Endothelial cell of umbilical vein (primary cell): ENCODE data around the gene NNT. TPM values are rescaled to one million over a fixed set of nuclear protein-coding genes. Genes with fewer than 3 reads are reported as not detected.

Experiments
- BruUV-seq: library from RNA; stranded (reverse); fragments of 400-500 nt; replicated peaks from 2 replicates; lab custom pipeline; 2021; lab: Mats Ljungman, UMichigan
- CTCF ChIA-PET: fragments of 300-600, 350-600 bp; sonication (Branson Sonifier 250); formaldehyde crosslinking; loops from one replicate; lab custom pipeline; 2021; ENCODE audit warnings: antibody characterized with exemption, inconsistent platforms; lab: Charles Lee
- POLR2A ChIA-PET: fragments of 300-600, 350-600 bp; sonication (Branson Sonifier 250); formaldehyde crosslinking; loops from one replicate; lab custom pipeline; 2021; ENCODE audit warnings: antibody characterized with exemption, inconsistent platforms; lab: Charles Lee
- DNase-seq: peaks from one replicate; pipeline ENCODE4 v3.0.0-alpha.2; 2011; ENCODE audit warnings: low read depth, low spot score
- FAIRE-seq: peaks from 2 replicates; lab custom pipeline; 2011; peaks lifted over from hg19 to GRCh38; lab: Jason Lieb, UNC
- H2AFZ ChIP-seq: 2 replicates; pipeline ENCODE4 v1.6.0; 2012; ENCODE audit warnings: low read depth, low read length, control low read depth, inconsistent platforms
- H3K27ac ChIP-seq: 2 replicates; pipeline ENCODE4 v1.5.1; 2011; ENCODE audit warnings: low read depth, mild to moderate bottlenecking, control low read depth, low read length, moderate library complexity; ENCODE audit not compliant: insufficient read depth
- H3K27me3 ChIP-seq, 2 experiments: 2 replicates each; pipeline versions ENCODE4 v1.6.0 to v1.6.1; 2011; ENCODE audit warnings: low read length in 2 of 2, mixed read lengths in 1 of 2; ENCODE audit not compliant: control insufficient read depth in 2 of 2, insufficient read depth in 2 of 2
- H3K36me3 ChIP-seq, 2 experiments: 2 replicates in 1 of 2; 3 replicates in 1 of 2; pipeline ENCODE4 v1.5.1; 2011; ENCODE audit warnings: low read length in 2 of 2, mild to moderate bottlenecking in 1 of 2, moderate library complexity in 1 of 2; ENCODE audit not compliant: control insufficient read depth in 2 of 2, insufficient read depth in 2 of 2; ENCODE audit errors: extremely low read depth in 1 of 2
- H3K4me1 ChIP-seq: 3 replicates; pipeline ENCODE4 v1.5.1; 2011; ENCODE audit warnings: mild to moderate bottlenecking, low read length; ENCODE audit not compliant: control insufficient read depth, insufficient read depth; ENCODE audit errors: extremely low read depth
- H3K4me2 ChIP-seq: 2 replicates; pipeline ENCODE4 v1.6.1; 2011; ENCODE audit warnings: low read length, control low read depth, mixed read lengths; ENCODE audit not compliant: insufficient read depth
- H3K4me3 ChIP-seq, 3 experiments: fragments of 200-600 bp in 1 of 3; sonication (generic), shearing (Covaris generic) in 1 of 3; replicated peaks in 1 of 3; 2 replicates each; pipeline ENCODE4 v1.5.1; 2011 to 2016; ENCODE audit warnings: control low read depth in 3 of 3, low read length in 3 of 3, mild to moderate bottlenecking in 2 of 3, inconsistent platforms in 1 of 3, low read depth in 1 of 3, moderate library complexity in 1 of 3; ENCODE audit not compliant: insufficient read depth in 1 of 3
- H3K79me2 ChIP-seq: 2 replicates; pipeline ENCODE4 v1.6.0; 2012; ENCODE audit warnings: low read length, inconsistent platforms; ENCODE audit not compliant: control insufficient read depth, insufficient read depth
- H3K9ac ChIP-seq: replicated peaks from 2 replicates; pipeline ENCODE3; 2011; ENCODE audit warnings: low read length, control low read depth; ENCODE audit not compliant: insufficient read depth; ENCODE audit errors: extremely low read depth
- H3K9me1 ChIP-seq: replicated peaks from 3 replicates; pipeline ENCODE4 v1.6.0; 2011; ENCODE audit warnings: mild to moderate bottlenecking, low read length; ENCODE audit not compliant: control insufficient read depth, insufficient read depth; ENCODE audit errors: extremely low read depth
- H3K9me3 ChIP-seq: replicated peaks from 2 replicates; pipeline ENCODE4 v1.5.1; 2012; ENCODE audit warnings: low read length, inconsistent platforms; ENCODE audit not compliant: control insufficient read depth, insufficient read depth
- H4K20me1 ChIP-seq: replicated peaks from 2 replicates; pipeline ENCODE3; 2011; ENCODE audit warnings: mild to moderate bottlenecking, low read length; ENCODE audit not compliant: control insufficient read depth, insufficient read depth; ENCODE audit errors: extremely low read depth
- CTCF ChIP-seq, 2 donors: IDR thresholded peaks; 1 replicate in 1 of 2; 2 replicates in 1 of 2; pipeline ENCODE4 v1.5.1; 2011; ENCODE audit warnings: low read length in 2 of 2, mild to moderate bottlenecking in 2 of 2, moderate library complexity in 2 of 2, control low read depth in 1 of 2, inconsistent platforms in 1 of 2, low read depth in 1 of 2; ENCODE audit not compliant: insufficient read depth in 1 of 2; ENCODE audit errors: extremely low read depth in 1 of 2
- EZH2 ChIP-seq: IDR thresholded peaks from 2 replicates; pipeline ENCODE4 v1.6.1; 2012; ENCODE audit warnings: borderline replicate concordance, low read depth, mild to moderate bottlenecking, moderate library complexity, low read length, inconsistent platforms; ENCODE audit not compliant: severe bottlenecking
- FOS ChIP-seq: IDR thresholded peaks from 2 replicates; pipeline ENCODE4 v1.6.1; 2011; ENCODE audit warnings: mild to moderate bottlenecking, low read length, moderate library complexity, borderline replicate concordance; ENCODE audit not compliant: insufficient read depth
- GATA2 ChIP-seq: IDR thresholded peaks from 2 replicates; pipeline ENCODE4 v1.7.0; 2011; ENCODE audit warnings: low read depth, mild to moderate bottlenecking, moderate library complexity, mixed read lengths, low read length; ENCODE audit not compliant: insufficient read length, insufficient read depth
- JUN ChIP-seq: IDR thresholded peaks from 2 replicates; pipeline ENCODE4 v1.6.1; 2011; ENCODE audit warnings: borderline replicate concordance, low read depth; ENCODE audit not compliant: insufficient read length, insufficient read depth
- MYC ChIP-seq: IDR thresholded peaks from one replicate; pipeline ENCODE4 v1.6.1; 2011; ENCODE audit warnings: mild to moderate bottlenecking, low read depth, low read length
- POLR2A ChIP-seq: IDR thresholded peaks from 2 replicates; pipeline ENCODE4 v1.6.1; 2012; ENCODE audit warnings: low read depth, mild to moderate bottlenecking, control low read depth, low read length
- POLR2AphosphoS5 ChIP-seq: IDR thresholded peaks from 2 replicates; pipeline ENCODE4 v1.6.1; 2012; ENCODE audit warnings: low read depth, mild to moderate bottlenecking, control low read depth, low read length, moderate library complexity; ENCODE audit not compliant: insufficient read depth
- dilution Hi-C: fragments of 300-500 bp; cut with MboI; formaldehyde crosslinking; loops from one replicate; pipeline ENCODE4 v1.15.0; 2019; ENCODE audit warnings: low sequenced_read_pairs; ENCODE audit not compliant: extremely low pct_ligation_motif_present
- intact Hi-C: fragments of 100-400 bp; cut with micrococcal nuclease; formaldehyde crosslinking; loops from one replicate; pipeline ENCODE4 v1.10.0; 2022
- polyA plus RNA-seq, 4 experiments: library from polyadenylated mRNA; depleted of rRNA in 3 of 4; stranded (reverse) in 3 of 4; unstranded in 1 of 4; fragments of >200 nt; gene quantifications; 2 replicates each; pipeline versions ENCODE4 v1.2.1 to v1.2.3, GENCODE V29; 2011 to 2012; ENCODE audit warnings: missing spikeins in 1 of 4
- total RNA-seq: library from RNA; stranded (reverse); gene quantifications from 2 replicates; pipeline ENCODE4 v1.2.3, GENCODE V29; 2021
- TF ChIP-seq, protein P1 (sequence below): IDR thresholded peaks from 2 replicates; pipeline ENCODE4 v1.6.1; 2011; ENCODE audit not compliant: insufficient read depth, insufficient read length

NNT gene
- total and polyA plus RNA-seq, 2 donors (not counting 3 experiments of a cell fraction or from before 2014, with no cell fraction given): 38.2 to 82.5 TPM

DNA sequence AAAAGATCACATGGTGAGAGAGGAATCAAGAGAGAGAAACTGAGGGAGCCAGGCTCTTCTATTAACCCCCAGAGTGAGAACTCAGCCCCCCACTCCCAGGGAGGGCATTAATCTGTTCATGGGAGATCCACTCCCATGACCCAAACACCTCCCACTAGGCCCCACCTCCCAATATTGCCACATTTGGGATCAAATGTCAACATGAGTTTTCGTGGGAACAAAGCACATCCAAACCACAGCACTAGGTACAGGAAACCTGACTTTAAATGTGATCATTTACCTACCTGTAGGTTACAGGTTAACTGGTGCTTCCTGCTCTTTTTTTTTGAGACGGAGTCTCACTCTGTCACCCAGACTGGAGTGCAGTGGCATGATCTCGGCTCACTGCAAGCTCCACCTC, 16.9 kb downstream of the NNT start:
- FAIRE-seq: no peak
- Histone ChIP-seq H3K79me2 (no peaks in the 10 kb centered on the region), H4K20me1 (no peaks in the 10 kb centered on the region), H3K9me3 (no peaks in the 10 kb centered on the region), H3K9ac (no peak overlapping the region), H3K4me3 (no peak overlapping the region), H3K4me2 (no peak overlapping the region), H3K36me3 (peaks cover 8 to 12% of the 10 kb centered on the region in 2 experiments), H2AFZ (no peak overlapping the region), H3K27me3 (no peaks in the 10 kb centered on the region), H3K27ac (no peak overlapping the region), H3K4me1 (no peaks in the 10 kb centered on the region), H3K9me1 (no peaks in the 10 kb centered on the region)
- BruUV-seq: no TSS peak
- ChIA-PET CTCF (interaction anchor here (2.1 kb wide), 1 partner anchor 11 kb away, joined by 16 read pairs; no protein-coding TSS in a partner anchor), POLR2A (no interaction called here)
- TF ChIP-seq POLR2AphosphoS5: no peak
- no peak for TF ChIP-seq EZH2
- TF ChIP-seq CTCF (IDR thresholded peaks at IDR 0.05; ENCODE audit: extremely low read depth in 1 of 2, insufficient read depth in 1 of 2, low read depth in 1 of 2, low read length in 2 of 2): no peak
- TF ChIP-seq FOS: no peak
- no peak for TF ChIP-seq GATA2
- no peak for TF ChIP-seq MYC
- TF ChIP-seq, protein P1, sequence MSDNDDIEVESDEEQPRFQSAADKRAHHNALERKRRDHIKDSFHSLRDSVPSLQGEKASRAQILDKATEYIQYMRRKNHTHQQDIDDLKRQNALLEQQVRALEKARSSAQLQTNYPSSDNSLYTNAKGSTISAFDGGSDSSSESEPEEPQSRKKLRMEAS: no peak
- TF ChIP-seq POLR2A: no peak
- TF ChIP-seq JUN: no peak
- no peak for DNase-seq
- dilution Hi-C loops (no loop called here), intact Hi-C loops (no loop called here)
